ENCODE data around the gene OR10H4.
"Not testable (repeated sequence)": the region's sequence is repeated elsewhere in the genome, so short reads cannot be mapped to it uniquely, and the experiment has no call there.

The OR10H4 gene

DNA sequence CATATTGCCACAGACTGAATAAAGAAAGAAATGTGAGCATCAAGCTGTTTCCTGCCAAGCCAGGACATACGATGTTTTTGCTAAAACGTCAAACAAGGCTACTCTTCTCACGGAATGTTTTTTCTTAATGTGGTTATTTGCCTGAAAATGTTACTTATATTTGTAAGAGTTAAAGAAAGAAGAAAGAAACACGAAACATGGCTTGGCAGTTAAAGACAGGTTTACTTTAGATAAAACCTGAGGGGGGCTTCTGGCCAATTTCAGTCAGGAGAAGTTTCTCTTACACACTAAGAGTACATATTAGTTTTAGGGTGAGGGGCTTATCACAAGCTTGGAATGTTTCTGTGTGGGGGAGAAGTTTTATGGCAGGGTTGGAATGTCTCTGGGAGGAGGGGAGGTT, 4.4 kb upstream of the OR10H4 start:
- TF ChIP-seq, protein P1, sequence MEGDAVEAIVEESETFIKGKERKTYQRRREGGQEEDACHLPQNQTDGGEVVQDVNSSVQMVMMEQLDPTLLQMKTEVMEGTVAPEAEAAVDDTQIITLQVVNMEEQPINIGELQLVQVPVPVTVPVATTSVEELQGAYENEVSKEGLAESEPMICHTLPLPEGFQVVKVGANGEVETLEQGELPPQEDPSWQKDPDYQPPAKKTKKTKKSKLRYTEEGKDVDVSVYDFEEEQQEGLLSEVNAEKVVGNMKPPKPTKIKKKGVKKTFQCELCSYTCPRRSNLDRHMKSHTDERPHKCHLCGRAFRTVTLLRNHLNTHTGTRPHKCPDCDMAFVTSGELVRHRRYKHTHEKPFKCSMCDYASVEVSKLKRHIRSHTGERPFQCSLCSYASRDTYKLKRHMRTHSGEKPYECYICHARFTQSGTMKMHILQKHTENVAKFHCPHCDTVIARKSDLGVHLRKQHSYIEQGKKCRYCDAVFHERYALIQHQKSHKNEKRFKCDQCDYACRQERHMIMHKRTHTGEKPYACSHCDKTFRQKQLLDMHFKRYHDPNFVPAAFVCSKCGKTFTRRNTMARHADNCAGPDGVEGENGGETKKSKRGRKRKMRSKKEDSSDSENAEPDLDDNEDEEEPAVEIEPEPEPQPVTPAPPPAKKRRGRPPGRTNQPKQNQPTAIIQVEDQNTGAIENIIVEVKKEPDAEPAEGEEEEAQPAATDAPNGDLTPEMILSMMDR (IDR thresholded peaks at IDR 0.05): no peak
- no peak overlapping the region for H3K27ac ChIP-seq
- no peak for DNase-seq (ENCODE audit: low spot score)
- H3K4me3 ChIP-seq: no peak overlapping the region

DNA sequence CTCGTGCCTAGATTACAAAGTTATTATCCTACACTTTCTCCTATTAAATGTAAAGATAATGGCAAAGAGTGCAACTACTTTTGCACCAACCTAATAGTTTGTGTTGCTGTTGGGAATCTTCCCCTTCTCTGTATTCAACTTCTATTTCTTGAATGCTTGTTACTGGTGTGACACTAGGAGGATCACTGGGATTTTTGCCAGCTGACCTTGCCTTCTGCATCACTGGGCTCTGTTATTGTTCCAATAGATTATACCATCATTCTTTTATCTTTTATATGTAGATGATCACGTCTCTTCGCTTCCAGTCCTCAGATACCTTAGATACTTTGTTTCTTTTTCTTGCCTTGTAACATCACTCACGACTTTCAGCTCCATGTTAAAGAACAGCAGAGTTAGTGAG, 3.5 kb upstream of the OR10H4 start:
- Histone ChIP-seq H3K4me3 (no peak overlapping the region), H3K27ac (no peak overlapping the region)
- TF ChIP-seq, protein P1 (IDR thresholded peaks at IDR 0.05): no peak
- no peak for DNase-seq (ENCODE audit: low spot score)

DNA sequence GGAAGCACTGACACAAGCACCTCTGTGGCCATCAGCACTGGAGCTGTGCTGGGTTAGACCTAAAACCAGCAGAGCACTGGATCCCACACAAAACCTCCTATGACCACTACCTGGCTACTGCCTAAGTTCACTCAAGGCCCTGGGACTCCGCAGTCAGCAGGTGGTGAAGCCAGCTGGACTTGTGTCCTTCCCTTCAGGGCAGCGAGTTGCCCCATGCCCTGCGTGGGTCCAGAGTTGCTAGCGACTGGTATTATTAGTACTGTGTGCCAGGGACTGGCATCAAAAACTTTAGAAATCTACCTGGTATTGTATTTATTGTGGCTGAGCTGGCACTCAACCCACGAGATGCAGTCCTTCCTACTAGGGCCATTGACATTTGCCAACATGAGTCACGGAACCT, 6.0 kb downstream of the OR10H4 start:
- no peak for DNase-seq (ENCODE audit: low spot score)
- Histone ChIP-seq H3K4me3 (no peak overlapping the region), H3K27ac (no peak overlapping the region)
- TF ChIP-seq, protein P1 (IDR thresholded peaks at IDR 0.05): no peak

DNA sequence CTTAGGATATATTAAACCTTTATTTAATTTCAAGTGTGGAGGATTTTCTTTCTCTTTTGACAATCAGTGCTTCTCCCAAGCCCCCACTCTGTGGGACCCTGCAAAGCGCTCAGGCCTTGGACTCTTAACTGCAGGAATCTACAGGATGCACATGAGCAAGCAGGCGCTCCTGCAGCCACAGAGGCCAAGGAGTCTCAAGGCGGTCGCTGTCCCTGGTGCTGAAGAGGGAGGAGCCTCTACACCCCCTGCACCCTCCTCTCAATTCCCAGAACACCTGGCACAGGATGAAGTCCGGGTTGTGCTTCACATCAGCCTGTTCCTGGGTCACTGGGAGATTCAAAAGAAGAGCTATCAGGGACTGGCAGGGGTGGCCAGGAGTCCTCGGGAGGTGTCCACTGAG, 13.5 kb downstream of the OR10H4 start:
- DNase-seq (ENCODE audit: low spot score): no peak
- TF ChIP-seq, protein P1 (IDR thresholded peaks at IDR 0.05): no peak
- no peak overlapping the region for H3K27ac ChIP-seq
- no peak overlapping the region for H3K4me3 ChIP-seq

DNA sequence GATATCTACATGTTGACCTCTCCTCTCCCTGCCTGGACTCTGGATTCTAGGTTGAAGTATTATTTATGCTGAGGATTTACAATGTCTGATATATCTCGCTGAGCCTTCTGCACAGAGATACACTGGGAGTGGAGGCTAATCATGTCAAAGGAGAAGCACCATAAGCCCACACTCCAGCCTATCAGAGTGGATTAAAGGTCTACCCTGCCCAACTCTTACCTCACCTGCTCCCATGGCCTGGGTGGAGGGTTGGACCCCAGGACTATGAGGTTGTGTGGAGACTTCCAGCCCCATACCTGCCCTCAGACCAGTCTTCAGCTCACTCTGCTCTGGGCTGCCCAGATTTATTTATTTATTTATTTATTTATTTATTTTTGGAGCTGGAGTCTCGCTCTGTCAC, 15.4 kb downstream of the OR10H4 start:
- no peak overlapping the region for H3K4me3 ChIP-seq
- H3K27ac ChIP-seq: no peak overlapping the region
- no peak for DNase-seq (ENCODE audit: low spot score)
- TF ChIP-seq, protein P1 (IDR thresholded peaks at IDR 0.05): no peak

DNA sequence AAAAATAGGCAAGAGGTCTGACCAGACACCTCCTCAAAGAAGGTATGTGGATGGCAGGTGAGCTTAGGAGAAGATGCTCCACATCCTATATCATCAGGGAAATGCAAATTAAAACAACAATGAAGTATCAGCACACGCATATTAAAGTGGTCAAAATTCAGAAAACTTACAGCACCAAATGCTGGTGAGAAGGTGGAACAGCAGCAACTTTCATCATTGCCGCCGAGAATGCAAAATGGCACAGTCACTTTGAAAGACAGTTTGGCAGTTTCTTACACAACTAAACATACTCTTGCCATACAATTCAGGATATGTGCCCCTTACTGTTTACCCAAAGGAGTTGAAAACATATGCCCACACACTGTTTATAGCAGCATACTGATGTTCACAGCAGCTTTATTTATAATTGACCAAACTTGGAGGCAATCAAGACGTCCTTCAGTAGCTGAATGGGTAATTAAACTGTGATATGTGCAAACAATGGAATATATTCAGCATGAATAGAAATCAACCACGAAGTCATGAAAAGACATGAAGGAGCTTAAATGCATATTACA, 22.5 kb downstream of the OR10H4 start:
- H3K4me3 ChIP-seq: no peak overlapping the region
- DNase-seq (ENCODE audit: low spot score): no peak
- H3K27ac ChIP-seq: no peak overlapping the region
- TF ChIP-seq, protein P1 (IDR thresholded peaks at IDR 0.05): no peak

DNA sequence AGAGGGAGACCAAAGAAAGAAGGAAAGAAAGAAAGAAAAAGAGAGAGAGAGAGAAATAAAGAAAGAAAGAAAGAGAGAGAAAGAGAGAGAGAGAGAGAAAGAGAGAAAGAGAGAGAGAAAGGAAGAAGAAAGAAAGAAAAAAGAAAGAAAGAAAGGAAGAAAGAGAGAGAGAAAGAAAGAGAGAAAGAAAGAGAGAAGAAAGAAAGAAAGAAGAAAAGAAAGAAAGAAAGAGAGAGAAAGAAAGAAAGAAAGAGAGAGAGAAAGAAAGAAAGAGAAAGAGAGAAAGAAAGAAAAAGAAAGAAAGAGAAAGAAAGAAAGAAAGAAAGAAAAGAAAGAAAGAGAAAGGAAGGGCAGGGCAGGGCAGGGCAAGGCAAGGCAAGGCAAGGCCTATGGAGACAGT, 23.2 kb downstream of the OR10H4 start:
- DNase-seq (ENCODE audit: low spot score); H3K4me3 ChIP-seq; H3K27ac ChIP-seq: not testable (repeated sequence)

DNA sequence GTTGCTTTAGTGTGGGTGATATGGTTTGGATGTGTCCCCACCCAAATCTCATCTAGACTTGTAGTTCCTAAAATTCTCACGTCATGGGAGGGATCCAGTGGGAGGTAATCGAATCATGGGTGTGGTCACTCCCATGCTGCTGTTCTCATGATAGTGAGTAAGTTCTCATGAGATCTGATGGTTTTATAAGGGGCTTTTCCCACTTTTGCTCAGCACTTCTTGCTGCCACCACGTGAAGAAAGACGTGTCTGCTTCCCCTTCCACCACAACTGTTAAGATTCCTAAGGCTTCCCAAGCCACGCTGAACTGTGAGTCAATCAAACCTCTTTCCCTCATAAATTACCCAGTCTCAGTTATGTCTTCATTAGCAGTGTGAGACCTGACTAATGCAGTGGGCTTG, 26.0 kb downstream of the OR10H4 start:
- Histone ChIP-seq H3K27ac (no peak overlapping the region), H3K4me3 (no peak overlapping the region)
- no peak for DNase-seq (ENCODE audit: low spot score)
- TF ChIP-seq, protein P1 (IDR thresholded peaks at IDR 0.05): no peak

All from coronary artery (tissue), 2 donors.